ENCODE measurements around the gene ZFY.
"Not testable (repeated sequence)": the region's sequence is repeated elsewhere in the genome, so short reads cannot be mapped to it uniquely, and the experiment has no call there.

DNA sequence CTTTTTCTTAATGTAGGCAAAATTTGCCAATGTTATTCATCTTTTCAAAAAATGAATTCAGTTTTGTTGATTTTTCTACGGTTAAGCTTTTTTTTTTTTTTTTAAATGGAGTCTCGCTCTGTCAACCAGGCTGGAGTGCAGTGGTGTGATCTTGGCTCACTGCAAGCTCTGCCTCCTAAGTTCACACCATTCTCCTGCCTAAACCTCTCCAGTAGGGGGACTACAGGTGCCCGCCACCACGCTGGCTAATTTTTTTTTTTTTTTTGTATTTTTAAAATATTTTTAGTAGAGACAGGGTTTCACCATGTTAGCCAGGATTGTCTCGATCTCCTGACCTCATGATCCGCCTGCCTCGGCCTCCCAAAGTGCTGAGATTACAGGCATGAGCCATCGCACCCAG, 52.0 kb downstream of the ZFY start:
- TF ChIP-seq, protein P1, sequence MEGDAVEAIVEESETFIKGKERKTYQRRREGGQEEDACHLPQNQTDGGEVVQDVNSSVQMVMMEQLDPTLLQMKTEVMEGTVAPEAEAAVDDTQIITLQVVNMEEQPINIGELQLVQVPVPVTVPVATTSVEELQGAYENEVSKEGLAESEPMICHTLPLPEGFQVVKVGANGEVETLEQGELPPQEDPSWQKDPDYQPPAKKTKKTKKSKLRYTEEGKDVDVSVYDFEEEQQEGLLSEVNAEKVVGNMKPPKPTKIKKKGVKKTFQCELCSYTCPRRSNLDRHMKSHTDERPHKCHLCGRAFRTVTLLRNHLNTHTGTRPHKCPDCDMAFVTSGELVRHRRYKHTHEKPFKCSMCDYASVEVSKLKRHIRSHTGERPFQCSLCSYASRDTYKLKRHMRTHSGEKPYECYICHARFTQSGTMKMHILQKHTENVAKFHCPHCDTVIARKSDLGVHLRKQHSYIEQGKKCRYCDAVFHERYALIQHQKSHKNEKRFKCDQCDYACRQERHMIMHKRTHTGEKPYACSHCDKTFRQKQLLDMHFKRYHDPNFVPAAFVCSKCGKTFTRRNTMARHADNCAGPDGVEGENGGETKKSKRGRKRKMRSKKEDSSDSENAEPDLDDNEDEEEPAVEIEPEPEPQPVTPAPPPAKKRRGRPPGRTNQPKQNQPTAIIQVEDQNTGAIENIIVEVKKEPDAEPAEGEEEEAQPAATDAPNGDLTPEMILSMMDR (IDR thresholded peaks at IDR 0.05) = not testable (repeated sequence)
- not testable (repeated sequence) for TF ChIP-seq POLR2A (IDR thresholded peaks at IDR 0.05)
